ENCODE results near the gene YY1.
"Not testable (repeated sequence)": the region's sequence is repeated elsewhere in the genome, so short reads cannot be mapped to it uniquely, and the experiment has no call there.

Gene YY1

DNA sequence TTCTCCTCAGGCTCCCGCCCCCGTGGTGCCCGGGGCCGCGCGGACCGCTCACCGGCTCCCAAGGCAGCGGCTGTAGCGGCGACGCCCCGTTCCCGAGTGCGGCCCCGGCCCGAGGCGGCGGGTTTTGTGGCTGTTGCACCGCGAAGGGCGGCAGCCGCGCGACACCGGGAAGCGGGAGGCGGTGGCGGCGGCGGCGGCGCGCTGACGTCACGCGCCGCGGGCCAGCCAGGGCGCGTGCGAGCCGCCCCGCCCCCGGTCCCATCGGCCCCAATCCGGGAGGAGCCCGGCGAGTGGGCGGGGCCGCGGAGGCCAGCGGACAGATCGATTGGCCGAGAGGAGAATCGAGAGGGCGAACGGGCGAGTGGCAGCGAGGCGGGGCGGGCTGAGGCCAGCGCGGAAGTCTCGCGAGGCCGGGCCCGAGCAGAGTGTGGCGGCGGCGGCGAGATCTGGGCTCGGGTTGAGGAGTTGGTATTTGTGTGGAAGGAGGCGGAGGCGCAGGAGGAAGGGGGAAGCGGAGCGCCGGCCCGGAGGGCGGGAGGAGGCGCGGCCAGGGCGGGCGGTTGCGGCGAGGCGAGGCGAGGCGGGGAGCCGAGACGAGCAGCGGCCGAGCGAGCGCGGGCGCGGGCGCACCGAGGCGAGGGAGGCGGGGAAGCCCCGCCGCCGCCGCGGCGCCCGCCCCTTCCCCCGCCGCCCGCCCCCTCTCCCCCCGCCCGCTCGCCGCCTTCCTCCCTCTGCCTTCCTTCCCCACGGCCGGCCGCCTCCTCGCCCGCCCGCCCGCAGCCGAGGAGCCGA, at the start of gene YY1:
Gene YY1 (plus strand): TSS at position 726 of the 792 bp plus-strand sequence. CDS start 101 bp downstream, outside the sequence.
- DNase-seq, result peak; percentile 84 to 95

DNA sequence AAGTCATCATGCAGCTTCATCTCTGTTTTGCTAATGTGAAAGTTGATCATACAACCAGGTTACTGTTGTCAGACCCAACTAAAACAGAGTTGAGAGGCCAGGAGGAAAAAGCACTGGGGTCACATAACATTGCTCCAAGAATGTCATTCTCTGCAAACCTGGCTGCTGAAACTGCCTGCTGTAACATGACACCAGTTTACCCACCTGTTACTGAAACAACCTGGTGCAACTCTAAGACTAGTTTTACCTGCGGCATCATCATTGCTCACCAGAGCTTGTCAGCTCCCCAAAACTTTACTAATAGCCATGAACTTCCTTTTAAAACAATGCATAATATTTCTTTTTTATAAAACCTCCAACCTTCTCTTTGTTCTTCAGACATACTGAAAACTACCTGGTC, 48.8 kb upstream of the YY1 start:
- DNase-seq, result no peak

DNA sequence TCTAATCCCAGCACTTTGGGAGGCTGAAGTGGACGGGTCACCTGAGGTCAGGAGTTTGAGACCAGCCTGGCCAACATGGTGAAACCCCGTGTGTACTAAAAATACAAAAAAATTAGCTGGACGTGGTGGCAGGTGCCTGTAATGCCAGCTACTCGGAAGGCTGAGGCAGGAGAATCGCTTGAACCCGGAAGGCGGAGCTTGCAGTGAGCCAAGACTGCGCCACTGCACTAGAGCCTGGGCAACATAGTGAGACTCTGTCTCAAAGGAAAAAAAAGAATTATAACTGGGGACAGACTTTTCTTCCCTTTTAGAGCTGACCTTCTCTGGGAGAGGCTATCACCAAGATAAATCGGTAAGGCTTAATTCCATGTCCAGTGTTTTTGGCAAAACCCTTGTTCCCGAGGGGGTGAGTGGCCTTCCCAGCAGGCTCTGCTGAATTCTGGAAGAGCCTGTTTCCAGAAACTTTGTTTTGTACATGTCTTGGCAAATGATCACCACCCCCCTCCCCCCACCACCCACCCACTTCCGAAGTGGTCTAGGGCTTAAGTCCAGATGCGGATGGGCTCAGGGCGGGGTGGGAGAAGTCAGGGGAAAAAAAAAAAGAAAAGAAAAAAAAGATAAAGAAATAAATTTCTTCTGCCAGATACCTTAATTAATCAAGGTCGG, 47.2 kb upstream of the YY1 start:
- no peak for DNase-seq

DNA sequence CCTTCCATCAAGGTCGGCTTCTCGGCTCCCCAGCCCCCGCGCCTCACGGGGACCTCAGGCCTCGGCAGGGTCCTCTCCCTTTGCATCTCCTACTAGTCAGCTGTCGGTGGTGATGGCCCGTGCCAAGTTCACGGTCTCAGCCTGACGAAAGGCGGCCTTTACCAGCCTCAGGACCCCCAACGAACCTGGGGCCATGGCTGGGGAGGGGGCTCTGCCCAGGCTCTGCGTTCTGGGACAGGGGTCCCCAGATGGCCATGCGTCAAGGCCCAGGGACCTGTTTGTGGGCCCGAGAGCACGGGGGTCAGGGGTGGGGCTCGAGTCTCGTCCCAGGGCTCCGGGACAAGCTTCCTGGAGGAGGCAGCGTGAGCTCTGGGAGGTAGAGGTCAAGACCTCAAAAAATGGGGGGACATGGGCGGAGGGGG, 46.7 kb upstream of the YY1 start:
- DNase-seq, result no peak

DNA sequence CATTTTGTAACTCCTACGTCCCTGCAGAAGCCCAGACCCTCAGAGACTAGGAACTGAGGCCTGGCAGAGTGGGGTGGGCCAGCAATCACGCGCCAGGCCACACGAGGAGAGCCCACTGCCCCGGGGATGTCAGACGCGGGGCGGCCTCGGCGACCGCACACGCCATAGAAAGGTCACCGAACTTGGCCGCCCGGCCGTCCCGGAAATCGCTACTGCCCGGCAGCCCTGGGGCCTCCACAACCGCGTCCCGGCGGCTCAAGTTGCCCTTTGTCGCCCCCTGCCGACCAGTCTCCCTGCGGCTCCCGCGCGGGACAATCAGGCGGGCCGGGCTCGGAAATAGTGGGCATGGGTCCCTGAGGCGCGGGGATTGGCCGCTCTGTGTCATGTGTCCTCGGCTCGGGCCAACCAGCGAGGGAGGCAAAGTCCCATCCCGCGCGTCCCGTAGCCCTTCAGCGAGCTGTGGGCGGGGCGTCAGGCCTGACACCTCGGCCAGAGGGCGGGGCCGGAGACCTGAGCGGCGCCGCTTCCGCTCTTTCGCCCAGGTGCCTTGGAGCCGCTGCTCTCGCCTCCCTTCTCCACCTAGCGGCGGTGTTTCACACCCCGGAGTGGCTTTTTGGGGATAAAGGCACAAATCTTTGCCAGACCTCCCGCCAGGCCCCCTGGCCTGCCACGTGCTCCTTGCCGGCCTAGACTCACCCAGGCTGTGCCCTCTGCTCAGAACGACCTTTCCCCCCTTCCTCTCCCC, 46.1 kb upstream of the YY1 start:
- peak; percentile 81 to 97 for DNase-seq

DNA sequence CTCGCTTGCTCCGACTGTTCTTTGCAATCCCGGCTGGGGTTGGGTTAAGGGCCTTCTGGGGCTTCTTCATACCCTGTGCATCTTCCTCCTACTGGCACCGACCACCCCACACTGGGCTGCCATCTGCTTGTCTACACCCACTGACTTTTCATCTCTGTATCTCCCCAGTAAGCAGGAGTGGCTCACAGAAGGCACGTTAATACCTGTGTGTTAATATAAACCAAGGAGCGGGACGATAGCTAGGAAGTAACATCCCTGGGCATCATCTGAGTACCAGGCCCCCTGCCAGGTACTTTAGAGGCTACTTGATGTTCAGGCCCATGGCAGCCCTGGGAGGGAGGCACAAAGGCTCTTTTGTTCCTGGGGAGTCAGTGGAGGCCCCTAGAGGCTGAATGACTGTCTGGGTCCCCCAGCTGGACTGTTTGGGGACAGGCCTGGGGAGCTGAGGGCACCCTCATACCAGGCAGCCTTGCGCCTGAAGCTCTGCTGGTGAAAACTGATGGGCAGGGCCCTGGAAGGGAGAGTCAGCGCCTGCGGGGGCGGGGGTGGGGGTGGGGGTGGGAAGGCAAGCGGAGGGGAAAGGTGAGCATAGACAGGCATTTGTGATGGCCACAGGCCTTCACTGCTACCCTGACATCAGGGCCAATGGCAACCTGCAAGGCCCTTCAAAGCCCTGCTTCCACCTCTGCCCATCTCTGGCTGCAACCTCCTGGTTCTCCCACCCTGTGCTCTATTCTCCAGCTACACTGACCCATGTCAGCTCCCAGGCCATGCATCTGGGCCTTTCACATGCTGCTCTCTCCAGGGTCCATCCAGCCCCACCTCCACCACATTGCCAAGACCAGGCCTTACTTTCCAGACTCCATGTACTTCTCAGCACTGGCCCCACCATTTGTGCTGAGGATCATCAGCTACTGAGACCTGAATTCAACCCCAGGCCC, 45.3 kb upstream of the YY1 start:
- no peak for DNase-seq

DNA sequence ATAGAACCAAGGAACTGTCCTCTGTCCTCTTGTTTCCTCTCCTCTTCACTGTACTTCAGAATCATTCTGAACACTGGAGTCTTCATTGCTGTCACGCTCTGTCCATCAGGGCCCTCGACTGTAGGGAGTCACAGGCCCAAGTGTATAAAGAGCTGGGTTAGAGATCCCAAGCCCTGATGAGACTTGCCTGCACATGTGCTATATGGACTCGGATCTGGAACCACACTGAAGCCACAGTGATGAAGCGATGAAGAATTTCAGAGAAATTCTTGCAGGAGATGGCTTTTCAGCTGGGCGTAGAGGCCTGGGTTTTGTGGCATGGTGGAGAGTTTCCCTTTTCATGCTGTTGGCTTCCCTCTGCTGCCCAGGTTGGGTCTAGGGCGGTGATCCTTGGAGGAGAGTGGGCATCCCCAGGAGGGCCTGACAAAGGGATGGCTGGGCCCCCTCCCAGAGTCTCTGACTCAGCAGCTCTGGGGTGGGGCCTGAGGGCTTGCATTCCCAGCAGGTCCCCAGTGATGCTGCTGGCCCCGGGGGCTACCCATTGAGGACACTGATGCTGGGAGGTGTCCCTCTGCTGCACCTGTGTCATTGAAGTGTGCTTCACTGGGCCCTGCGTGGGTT, 39.6 kb upstream of the YY1 start:
- DNase-seq, result no peak

DNA sequence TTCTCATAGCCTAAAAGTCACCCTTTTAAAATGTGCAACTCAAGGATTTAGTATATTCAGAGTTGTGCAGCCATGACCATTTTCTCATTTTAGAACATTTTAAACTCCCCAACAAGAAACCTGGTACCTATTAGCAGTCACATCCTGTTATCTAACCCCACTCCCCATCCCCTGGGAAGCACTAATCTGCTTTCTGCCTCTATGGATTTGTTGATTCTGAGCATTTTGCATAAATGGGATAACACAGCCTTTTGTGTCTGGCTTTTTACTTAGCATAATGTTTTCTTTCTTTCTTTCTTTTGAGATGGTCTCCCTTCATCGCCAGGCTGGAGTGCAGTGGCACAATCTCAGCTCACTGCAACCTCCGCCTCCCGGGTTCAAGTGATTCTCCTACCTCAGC, 38.6 kb upstream of the YY1 start:
- DNase-seq, result no peak

DNA sequence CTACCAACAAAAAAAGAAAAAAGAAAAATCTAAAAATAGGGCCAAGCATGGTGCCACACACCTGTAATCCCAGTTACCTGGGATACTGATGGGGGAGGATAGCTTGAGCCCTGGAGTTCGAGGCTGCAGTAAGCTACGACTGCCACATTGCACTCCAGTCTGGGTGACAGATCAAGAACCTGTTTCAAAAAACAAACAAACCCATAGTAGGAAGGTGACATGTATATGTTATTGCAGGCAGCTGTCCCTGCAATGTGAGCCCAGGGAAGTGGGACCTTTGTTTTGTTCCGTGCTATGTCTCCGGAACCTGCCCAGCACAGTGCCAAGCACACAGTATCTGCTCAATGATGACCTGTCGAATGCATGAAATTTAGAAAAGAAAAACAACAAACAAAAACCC, 37.2 kb upstream of the YY1 start:
- DNase-seq, result no peak

DNA sequence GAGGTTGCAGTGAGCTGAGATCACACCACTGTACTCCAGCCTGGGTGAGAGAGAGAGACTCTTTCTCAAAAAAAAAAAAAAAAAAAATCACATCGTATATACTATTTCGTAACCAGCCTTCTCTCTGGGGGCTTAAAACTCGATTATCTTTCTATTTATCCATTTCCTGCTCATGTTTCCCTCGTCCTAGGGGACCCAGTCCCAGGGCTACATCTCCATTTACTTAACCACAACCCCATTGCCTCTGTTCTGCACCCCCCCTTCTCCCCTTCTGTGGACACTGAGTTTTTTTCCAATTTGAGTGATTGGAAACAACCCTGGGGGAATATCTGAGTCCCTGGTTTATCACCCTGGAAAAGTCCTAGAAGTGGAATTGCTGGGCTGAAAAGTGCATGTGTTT, 36.2 kb upstream of the YY1 start:
- DNase-seq, result no peak

DNA sequence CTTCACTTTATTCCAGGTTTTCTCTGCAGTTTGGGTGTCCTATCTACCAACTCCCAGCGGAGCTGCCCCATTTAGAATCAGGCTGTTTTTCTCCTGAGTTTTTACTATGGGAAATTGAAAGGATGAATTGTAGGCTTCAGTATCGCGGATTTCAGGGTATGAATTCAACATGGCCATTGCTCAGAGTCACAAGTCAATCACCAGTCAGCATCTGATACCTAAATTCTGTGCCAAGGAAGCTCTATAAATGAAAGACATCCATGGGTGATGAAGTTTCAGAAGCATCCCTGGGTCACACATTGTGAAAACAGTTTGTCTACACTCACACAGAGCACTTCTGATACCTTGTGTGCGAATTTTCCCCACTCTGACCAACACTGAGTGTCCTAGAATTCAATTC, 35.8 kb upstream of the YY1 start:
- DNase-seq, result no peak

DNA sequence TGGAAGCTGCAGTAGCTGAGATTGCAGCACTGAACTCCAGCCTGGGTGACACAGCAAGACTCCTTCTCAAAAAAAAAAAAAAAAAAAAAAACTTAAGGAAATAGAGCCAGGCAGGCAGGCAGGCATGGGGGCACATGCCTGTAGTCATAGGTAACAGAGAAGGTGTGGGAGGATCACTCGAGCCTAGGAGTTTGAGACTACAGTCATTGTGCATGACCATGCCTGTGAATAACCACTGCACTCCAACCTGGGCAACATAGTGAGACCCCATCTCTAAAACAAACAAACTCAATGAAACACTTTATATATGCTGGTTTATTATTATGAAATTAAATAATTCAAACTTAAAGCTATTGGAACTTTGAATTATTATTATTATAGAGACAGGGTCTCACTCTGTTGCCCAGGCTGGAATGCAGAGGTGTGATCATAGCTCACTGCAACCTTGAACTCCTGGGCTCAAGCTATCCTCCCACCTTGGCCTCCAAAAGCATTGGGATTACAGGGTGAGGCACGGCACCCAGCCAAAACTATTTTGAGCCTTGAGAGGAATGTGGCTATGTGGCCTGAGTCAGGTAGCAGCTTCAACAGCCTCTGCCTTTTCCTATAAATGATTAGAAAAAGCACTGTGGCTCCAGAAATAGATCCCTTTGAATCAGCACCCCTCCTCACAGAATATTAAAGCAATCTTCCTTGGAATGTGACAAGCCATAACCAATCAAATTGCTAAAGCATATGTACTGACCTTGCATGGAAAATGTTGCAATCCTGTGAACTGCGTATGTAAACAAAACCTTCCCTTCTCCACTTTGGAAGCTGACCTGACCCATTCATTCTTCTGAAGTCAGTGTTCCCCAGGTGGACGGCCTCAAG, 34.7 kb upstream of the YY1 start:
- DNase-seq, result no peak

DNA sequence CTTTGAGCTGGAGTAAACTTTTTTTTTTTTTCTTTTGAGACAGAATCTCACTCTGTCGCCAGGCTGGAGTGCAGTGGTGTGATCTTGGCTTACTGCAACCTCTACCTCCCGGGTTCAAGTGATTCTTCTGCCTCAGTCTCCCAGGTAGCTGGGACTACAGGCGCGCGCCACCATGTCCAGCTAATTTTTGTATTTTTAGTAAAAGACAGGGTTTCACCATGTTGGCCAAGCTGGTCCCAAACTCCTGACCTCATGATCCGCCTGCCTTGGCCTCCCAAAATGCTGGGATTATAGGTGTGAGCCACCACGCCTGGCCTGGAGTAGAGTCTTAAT, 34.1 kb upstream of the YY1 start:
- not testable (repeated sequence) for DNase-seq

DNA sequence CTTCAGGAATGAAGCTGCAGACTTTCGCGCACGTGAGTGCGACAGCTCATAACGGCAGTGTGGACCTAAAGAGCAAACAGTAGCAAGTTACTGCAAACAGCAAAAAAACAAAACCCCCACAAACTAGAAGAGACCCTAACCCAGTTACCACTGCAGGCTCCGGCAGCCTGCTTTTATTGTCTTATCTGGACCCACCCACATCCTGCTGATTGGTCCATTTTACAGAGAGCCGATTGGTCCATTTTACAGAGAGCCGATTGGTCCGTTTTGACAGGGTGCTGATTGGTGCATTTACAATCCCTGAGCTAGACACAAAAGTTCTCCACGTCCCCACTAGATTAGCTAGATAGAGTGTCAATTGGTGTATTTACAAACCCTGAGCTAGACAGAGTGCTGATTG, 31.4 kb upstream of the YY1 start:
- DNase-seq, result not testable (repeated sequence)

DNA sequence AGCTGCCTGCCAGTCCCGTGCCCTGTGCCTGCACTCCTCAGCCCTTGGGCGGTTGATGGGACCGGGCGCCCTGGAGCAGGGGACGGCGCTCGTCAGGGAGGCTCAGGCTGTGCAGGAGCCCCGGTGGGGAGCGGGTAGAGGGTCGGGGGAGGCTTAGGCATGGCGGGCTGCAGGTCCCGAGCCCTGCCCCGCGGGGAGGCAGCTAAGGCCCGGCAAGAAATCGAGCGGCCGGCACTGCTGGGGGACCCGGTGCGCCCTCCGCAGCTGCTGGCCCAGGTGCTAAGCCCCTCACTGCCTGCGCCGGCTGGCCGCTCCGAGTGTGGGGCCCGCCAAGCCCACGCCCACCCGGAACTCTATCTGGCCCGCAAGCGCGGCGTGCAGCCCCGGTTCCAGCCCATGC, 30.8 kb upstream of the YY1 start:
- DNase-seq, result not testable (repeated sequence)

DNA sequence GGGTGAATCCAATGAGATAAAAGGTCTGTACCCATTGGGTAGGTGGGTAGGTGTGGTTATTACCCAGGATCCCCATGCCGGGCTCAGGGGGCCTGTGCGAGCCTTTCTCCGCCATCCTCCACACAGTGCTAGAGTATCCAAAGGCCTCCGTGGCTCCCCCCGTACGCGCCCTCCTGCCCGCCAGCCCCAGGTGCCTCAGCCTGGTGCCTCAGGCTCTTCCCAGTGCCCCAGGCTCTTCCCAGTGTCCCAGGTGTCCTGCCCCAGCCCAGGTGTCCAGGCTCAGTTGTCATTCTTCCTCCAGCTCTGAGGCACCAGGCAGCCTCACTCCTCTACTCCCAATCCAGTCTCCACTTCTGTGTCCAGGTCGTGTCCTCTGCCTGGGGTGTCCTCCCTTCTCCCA, 27.6 kb upstream of the YY1 start:
- DNase-seq, result no peak

DNA sequence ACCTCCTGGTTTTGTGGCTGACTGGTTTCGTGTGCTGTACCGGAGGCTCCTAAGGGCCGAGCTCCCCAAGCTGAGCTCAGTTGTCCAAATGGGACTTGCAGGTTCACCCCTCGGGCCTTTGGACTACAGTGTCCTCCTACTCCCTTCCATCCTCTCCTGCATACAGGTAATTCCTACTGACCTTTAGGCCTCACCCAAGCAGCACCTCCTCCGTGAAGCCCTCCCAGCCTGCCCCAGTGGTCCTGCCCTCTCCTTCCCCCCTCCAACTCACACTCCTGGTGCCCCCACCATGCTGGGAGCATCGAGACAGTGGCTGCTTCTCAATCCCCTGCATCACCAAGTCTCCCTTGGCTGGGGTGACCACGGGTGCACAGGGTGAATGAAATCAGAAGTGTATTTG, 27.1 kb upstream of the YY1 start:
- no peak for DNase-seq

DNA sequence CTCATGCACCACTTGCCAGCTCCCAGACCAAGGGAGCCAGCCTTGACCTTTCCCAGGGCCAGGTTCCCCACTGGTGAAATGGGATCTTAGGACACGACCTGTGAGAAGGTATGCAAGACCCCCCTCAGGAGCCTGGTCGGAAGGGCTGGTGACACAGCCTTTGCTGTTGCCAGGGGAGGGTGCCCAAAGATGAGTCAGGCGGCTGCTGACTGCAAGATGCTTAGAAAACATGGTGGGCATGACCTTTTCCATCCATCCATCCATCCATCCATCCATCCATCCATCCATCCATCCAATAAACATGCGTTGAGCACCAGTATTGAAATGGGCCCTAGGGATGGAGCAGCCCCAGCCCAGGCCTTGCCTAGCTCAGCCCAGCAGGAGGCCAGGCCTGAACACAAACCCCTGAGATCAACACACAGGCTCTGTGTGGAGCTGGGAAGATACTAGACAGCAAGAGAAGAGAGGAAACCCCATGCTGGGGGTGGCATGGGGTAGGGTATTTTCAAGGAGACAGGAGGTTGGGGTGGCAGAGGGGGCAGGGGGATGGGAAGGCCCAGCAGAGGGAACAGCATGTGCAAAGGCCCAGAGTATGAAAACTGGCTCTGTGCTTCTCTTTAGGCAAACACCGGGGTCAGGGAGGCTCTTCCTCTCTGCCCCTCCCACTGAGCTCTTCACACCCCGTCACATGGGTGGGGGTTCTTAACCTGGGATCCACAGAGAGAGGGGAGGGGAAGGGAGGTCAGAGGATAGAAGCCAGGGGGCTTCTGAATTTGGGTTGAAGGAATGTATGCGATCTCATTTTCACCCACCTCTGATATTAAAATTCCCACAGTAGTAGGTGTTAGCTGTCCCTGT, 26.2 kb upstream of the YY1 start:
- DNase-seq, result no peak

DNA sequence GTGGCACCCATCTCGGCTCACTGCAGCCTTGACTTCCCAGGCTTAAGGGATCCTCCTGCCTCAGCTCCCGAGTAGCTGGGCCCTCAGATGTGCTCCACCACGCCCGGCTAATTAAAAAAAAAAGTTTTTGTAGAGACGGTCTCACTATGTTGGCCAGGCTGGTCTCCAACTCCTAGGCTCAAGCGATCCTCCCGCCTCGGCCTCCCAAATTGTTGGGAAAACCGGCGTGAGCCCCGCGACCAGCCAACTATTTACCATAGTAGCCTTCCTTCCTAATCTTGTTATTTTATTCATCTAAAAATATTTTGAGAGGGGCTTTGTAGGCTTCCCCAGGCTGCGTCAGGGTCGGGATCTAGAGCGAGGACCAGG, 25.4 kb upstream of the YY1 start:
- DNase-seq, result no peak
